Limb (tissue), 2 donors: ENCODE results near the gene ADGRL1.
"Not testable (repeated sequence)": the region's sequence is repeated elsewhere in the genome, so short reads cannot be mapped to it uniquely, and the experiment has no call there.

ENCODE experiments used
- DNase-seq, 2 donors: peaks; one replicate each; pipeline ENCODE4 v3.0.0-alpha.2; 2016; ENCODE audit errors: extremely low spot score in 2 of 2

ADGRL1 gene

DNA sequence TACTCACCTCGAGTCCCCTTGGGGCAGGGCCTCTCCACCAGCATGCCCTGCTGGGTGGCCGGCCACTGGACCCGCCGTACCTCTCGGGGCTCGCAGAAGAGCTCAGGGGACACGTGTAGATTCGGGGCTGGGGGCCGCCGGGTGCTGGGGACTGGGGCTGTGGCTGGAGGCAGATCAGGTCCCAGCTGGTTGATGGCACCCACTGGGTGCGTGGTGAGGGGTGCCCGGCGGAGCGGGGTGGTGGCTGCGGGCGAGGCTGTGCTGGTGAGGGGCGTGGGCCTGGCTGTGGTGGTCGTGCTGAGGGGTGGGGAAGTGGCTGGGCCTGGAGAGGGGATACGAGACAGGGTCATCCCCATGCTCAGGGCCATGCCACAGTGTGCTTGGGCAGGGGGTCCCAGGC is 44.7 kb downstream of the ADGRL1 start:
- no peak for DNase-seq

DNA sequence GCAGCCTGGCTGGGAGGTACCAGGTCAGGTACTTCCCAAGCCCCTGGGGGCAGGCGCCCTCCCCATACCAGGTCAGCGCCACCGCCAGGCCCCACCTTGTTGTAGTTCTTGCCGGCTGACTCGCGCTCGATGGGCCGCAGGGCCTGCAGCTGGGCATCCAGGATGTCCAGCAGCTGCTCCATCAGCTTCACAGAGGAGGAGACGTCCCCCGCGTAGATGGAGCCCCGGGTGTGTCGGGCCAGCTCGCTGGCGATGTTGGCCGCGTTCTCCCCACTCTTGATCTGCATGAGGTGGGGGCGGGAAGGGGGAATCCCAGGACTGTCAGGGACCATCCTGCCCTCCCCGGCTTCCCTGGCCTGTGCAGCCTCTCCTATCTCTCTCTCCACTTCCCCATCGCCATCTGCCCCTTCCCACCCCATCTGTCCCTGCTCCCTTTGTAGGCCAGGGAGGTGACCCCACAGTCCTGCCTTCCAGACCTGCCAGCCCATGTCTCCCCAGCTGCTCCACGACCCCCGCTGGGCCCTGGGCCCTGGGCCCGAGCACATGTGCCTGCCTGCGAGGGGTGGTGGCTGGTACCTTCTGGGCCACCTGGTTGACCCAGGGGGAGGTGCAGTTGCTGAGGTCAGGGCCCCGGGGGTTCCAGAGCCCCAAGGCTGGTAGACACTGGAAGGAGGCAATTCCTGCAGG is 45.8 kb downstream of the ADGRL1 start:
- DNase-seq, result no peak

DNA sequence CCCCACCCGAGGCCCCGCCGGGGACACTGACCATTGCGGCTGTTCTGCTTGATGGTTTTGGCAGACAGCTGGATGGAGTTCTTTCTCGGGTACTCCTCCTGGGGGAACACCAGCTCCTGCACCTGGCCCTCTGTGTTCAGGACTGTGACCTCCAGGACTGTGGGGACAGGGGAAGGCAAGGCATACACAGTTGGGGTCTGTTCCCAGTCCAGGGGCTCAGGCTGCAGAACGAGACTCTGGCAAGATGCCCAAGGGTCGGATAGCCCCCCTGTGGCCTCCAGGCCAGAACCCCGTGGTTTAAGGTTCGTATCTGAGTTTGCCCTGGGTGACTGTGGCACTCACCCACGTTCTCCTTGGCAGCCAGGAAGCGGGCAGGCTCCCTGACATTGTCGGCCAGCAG is 46.9 kb downstream of the ADGRL1 start:
- no peak for DNase-seq

DNA sequence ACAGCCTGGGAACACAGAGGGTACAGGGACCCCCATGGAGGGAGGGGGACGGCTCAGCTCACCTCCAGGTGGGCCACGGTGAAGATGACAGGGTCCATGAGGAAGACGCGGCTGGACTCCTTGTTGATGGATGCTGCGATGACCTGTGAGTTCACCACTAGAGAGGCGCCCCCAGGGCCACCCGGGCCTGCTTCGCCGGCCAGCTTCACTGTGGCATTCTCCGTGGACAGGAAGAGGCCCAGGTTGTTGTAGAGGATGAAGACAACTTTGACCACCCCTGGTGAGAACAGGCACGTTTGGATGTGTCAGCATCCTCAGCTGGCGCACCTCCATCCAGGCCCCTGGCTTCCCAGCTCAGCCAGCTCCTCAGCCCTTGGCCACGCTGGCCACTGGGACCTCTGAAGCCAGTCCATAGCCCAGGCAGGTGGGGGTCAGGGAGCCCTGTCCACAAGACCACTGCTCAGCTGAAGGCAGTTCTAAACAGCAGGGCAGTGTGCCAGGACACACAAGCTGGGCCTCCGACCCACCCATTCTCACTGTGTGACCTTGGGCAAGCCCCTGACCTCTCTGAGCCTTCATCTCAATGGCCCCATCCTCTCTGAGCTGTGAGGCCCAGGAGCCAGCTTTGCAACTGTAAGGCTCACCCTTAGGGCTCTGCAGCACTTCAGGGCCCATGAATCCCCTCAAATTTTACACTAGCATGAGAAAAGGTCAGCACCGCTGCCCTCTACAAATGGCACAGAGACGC is 47.5 kb downstream of the ADGRL1 start:
- no peak for DNase-seq

DNA sequence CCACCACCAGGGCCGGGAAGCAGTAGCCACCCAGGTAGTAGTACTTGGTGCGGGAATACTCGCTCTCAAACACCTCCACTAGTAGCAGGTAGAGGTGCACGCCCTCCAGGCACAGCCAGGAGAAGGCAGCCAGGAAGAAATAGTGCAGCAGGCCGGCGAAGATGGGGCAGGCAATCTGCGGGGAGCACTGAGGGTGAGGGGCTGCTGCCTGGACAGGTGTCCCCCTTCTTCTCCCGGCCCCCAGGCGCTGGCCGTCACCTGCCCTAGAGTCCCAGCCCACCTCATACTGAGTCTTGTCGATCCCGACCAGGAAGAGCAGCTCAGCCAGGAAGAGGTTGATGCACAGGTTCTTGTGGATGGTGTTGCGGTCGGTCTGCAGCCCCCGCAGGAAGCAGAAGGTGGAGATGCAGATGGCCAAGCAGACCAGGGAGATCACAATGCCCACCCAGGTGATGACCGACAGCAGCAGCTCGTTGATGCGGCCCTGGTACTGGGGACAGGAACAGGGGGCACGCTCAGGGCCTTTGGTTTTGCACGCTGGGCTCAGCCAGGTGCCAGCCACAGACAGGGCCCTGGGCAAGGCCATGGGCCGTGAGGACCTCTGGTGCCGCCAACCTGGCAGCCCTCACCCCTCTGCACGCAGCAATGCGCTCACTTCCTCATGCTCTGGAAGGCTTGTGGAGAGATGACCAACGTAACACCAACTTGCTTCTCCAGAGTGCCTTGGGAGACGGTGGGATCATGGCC is 48.8 kb downstream of the ADGRL1 start:
- DNase-seq, result no peak

DNA sequence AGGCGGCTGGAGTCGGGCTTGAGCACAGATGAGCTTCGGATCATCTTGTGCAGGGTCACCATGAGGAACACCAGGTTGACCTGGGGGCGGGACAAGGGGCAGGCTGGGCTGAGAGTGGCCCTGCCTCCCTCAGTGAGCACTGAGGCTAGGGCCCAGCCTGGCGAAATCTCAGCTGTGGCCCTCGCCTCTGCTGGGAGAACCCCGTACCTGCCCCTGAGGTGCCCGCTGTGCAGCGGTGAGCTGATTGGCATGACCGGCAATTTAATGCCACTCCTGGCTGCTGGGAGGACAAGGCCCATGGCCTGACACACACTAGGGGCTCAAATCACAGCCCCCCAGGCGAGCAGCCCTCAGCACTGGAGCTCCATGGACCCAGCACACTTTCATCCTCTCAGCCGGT is 49.8 kb downstream of the ADGRL1 start:
- no peak for DNase-seq

DNA sequence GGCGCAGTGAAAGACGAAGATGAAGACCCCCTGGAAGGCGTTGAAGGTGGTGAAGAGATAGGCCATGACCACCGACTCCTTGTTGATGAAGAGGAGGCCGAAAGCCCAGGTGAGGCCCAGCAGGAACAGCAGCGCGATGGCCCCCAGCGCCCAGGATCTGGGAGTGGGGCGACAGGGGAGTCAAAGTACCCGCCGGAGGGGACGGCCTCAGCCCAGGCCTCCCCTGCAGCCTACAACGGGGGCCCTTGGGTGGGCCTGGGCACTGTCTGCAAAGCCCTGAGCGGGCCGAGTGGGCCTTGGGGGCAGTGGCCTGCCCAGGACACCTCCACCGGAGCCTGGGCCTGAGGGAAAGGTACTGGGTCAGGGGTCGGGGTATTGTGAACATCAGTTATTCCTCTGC is 50.6 kb downstream of the ADGRL1 start:
- DNase-seq, result no peak

DNA sequence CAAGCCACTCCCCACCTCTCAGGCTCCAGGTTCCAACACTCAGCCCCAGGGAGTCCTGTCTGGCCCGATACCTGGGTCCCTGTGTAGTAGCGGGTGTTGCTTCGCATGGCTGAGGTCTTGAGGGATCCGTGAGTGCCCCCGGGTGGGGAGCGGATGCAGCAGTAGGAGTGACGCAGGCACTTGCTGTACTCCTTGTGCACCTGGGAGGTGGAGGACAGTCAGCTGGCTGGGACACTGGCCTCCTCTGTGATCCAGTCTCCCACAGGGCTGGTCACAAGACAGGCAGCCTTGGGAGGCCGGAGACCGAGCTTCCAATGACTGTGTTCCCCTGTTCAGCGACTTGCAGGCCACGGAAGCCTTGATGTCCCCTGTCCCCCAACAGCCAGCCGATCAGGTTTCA is 53.3 kb downstream of the ADGRL1 start:
- no peak for DNase-seq

DNA sequence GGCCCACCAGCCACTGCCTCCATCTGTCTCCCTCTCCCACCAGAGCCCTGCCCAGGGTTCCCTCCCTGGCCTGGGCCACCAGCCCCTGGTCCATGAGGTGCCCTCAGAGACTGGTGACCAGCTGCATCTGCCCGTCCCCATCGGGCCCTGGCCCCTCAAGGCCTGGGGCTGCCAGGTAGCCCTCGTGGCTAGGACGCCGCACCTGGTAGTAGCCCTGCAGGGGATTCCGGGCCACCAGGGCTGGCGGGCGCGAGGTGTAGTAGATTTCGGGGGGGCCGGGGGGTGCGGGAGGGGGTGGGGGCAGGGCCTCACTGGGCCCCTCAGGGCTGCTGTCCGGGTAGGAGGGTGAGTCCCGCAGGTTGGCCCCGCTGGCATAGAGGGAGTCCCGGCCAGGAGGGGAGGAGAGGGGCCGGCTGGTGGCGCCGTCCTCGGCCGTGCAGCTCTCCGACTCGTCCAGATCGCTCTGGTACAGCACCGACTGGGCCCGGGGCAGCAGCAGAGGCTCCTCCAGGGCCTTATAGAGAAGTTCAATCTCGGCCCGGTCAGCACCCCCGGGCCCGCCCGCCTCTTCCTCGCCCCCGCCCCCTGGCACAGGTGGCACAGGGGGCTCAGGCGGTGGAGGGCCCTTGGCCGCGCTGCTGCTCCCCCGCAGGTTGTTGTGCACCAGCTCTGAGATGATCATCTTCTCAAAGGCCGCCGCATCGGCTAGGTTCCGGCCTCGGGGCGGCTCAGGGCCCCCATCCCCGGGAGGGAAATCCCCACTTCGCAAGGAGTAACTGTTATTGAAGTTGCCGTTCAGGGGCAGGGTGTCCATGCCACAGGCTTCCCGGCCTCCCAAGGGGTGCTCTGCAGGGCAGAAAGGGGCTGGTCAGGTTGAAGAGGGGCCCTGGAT is 55.0 kb downstream of the ADGRL1 start:
- DNase-seq, result no peak

DNA sequence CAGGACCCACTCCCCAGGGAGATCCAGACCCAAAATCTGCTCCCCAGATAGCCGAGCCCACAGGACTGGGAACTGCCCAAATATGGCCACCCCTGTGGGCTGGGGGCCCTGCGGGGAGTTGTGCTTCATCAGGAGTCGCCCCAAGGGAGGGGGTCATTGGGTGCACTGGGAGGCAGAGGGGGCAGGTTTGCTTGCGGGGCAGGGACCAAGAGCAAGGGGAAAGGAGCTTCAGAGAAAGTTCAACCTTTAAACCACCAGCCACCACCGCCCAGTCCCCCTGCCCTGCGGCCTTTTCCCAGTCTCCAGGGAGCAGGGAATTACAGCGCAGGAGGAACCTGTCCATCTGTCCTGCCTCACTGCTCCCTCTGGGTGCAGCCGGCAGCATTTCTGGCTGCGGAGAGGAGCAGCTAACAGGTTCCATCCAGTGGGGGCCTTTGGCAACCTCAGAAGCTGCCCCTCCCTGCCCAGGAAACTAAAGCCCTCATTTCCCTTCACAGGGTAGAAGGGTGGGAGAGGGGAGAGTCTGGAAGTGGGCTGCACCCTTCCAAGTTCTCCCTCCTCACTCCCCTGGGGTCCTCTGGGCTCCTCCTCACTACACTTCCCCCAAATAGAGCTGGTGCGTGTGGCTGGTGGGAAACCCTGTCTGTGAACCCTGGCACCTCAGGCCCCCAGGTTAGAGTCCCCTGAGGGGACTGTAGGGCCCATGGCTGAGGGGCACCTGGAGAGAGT is 55.8 kb downstream of the ADGRL1 start:
- DNase-seq, result no peak

DNA sequence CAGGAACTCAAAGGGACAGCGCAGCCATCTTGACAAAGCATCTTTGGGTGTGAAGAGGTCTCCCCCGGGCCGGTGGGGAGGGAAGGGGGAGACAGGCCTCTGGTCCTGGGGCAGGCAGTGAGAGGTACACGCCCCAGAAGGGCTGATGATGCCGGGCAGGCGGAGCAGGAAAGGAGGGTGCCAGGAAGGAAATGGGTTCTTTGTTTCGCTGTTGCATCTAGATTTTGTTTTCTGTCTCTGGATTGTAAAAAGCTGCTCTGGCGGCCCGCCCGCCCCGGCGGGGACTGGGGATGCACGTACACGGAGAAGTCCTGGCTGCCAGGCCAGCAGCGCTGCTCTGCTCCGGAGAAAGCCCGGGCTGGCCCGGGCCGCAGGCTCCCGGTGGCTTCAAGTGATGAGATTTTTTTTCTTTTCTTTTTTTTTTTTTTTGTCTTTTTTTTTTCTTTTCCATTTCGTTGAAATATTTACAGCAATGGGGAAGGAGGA is 56.4 kb downstream of the ADGRL1 start:
- DNase-seq, result peak; percentile 46 to 77

DNA sequence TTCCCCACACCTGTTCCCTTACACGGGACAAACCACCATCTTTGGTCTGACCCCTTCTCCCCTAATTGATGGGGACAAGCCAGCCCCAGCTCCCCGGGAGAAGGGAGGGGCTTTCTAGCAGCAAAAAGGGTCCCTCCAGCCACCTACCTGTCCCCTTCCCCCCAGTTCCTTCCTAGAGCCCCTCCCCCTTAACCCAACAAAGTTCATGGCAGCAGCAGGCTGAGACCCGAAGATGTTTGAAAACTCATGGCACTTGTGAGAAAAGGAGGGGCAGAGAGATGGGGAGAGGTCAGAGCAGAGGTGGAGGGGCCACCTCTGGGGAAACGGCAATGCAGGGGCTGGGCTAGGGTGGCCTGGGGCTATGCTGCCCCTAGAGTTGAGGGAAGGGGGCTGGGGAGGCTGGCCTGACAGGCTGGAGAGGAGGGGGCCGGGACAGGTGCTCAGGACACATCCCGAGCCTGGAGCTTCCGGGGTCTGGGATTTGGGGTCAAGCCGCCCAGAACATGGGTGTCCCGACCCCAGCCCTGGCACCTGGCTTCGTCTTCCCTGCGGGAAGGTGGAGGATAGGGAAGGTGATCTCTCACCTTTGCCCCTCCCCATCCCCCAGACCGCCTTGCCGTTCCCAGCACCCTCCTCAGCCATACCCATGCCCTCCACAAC is 57.1 kb downstream of the ADGRL1 start:
- no peak for DNase-seq

DNA sequence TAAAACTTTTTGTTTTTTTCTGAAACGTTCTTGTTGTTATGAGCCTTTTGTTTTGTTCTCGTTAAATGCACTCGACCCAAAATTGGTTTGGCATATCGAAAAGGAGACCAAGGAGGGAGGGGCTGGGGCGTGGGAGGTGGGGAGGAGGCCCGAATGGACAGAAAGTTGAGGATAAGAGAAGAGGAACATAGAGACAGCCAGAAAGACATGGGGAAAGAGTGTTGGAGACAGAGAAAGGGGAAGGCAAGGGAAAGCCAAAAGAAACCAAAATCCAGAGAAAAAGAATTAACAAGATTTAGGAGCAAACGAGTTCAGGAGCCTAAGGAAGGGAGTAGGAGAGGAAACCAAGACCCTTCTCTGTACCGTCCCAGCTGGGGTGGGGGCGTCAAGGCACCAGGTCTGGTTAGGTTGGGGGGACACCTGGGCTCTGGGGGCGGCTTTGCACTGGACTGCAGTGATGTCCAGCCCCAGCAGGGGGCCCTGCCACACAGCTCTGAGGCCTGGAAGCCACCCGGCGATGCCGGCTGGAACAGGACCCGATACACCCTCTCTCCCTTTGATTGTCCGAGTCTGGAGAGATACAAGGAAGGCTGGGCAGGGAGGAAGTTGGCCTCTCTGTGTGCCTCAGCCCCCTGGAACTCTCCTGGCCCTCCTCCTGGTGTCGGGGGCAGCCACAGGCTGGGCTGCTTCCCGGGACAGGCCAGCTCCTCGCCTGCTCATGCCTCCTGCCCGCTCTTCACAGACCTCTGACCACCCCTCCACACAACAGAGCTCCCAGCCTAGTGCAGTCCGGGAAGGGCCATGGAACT is 58.0 kb downstream of the ADGRL1 start:
- peak; percentile 80 to 83 for DNase-seq

DNA sequence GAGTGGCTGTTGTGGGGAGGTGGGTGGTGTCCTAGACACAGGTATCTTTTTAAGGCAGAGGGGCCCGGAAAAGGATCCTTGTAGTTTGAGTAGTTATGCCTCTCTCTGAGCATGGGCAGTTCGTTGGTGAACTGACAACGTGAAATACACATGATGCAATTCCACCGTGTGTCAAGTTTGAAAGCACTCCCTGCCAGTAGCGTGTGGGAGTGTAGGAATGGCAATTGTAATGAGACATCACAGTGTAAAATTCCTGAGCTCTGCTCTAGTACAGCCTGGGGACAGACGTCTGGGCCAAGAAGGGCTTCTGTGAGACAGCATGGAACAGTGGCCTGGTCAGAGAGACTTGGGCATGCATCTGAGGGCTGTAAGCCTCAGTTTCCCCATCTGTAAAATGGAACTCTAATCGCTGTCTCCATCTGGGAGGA is 59.2 kb downstream of the ADGRL1 start:
- no peak for DNase-seq

DNA sequence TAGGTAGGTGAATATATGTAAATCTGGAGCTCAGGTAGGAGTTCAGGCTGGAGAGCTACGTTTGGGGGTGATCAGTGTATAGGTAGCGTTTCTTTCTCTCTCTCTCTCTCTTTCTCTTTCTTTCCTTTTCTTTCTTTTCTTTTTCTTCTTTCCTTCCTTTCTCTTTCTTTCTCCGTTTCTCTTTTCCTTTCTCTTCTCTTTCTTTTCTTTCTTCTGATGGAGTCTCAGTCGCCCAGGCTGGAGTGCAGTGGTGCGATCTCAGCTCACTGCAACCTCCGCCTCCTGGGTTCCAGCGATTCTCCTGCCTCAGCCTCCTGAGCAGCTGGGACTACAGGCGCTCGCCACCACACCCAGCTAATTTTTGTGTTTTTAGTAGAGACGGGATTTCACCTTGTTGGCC is 59.8 kb downstream of the ADGRL1 start:
- DNase-seq, result not testable (repeated sequence)

DNA sequence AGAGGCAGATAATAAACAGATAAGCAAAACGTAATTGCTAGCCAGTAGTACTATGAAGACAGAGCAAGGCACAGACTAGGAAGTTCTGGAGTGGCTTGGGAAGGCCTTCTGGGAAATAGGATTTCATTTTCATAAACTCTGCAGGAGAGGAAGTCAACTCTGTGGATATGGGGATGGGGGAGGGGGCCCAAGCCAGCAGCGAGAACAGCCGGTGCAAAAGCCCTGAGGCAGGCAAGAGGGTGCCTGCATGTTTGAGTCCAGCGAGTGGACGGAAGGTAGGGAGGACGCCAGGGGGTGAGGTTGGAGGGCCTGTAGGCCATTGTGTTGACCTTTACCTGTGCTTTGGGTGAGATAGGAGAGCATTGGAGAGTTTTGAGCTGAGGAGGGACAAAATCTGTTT is 60.6 kb downstream of the ADGRL1 start:
- DNase-seq, result no peak

DNA sequence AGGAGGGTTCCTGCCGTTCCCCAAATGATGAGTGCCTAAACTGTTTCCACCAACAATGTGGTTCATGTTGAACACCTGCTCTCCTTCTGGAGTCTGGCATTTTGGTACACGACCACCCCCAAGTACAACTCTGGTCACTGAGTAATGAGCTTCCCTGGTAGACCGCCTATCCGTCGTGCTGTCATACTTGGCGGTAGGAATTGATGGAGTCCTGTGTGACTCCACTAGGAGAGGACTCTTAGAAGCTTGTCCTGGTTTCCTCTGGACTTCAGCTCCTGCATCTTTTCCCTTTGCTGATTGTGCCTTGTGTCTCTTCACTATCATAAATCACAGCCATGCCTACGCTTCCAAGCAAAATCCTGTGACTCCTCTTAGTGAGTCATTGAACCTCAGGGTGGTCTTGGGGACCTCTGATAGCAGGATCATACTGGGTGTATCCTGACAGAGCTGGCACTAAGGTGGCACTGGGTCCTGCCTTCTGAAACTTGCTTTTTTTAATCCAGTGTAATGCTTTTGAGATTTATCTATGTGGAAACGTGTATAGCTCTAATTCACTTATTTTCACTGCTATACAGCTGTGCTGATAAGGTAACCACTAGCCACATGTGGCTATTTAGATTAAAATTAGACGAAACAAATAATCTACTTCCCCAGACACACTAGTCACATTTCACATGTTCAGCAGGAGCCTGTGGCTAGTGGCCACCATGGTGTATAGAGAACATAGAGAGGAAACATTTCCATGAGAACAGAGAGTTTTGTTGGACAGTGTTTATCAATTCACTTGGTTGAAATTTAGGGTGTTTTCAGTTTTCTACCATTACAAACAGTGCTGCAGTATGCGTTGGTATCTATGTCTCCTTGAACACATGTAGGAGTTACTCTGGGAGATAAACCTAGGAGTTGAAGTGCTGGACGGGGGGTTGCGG is 63.4 kb downstream of the ADGRL1 start:
- no peak for DNase-seq

DNA sequence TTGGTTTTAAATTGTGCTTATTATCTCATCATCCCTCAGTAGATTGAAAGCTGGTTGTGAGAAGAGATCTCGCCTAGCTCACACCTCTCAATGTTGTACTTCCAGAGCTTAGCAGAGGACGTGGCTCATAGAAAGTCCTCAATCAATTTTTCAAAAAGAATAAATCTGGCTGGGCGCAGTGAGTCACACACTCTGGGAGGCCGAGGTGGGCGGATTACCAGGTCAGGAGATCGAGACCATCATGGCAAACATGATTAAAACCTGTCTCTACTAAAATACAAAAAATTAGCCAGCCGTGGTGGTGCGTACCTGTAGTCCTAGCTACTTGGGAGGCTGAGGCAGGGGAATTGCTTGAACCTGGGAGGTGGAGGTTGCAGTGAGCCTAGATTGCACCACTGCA is 64.9 kb downstream of the ADGRL1 start:
- DNase-seq, result no peak
